ENCODE data around the gene ICAM5.
"Not testable (repeated sequence)": the region's sequence is repeated elsewhere in the genome, so short reads cannot be mapped to it uniquely, and the experiment has no call there.

ICAM5 gene

DNA sequence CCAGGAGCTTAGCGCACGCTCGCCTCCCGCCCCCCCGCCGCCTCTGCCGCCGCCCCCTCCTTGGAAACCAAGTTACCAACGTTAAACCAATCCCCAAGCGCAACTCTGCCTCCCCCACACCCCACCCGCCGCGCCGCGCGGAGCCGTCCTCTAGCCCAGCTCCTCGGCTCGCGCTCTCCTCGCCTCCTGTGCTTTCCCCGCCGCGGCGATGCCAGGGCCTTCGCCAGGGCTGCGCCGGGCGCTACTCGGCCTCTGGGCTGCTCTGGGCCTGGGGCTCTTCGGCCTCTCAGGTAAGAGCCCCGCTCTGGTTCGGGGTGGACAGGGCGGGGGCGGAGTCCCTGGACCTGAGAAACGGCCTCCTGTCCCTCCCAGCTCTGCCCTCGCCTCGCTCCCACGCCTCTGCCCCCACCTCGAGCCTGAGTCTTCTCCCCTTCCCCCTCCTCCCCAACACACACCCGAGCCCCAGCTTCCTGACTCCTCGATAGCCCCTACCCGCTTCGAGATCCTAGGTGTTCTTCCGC lies at the start of gene ICAM5:
ICAM5 (plus strand) TSS at position 117 of the 521 bp plus-strand sequence; CDS start at position 209, 92 bp downstream.
- no peak for DNase-seq (ENCODE audit: low read depth in 2 of 2)

DNA sequence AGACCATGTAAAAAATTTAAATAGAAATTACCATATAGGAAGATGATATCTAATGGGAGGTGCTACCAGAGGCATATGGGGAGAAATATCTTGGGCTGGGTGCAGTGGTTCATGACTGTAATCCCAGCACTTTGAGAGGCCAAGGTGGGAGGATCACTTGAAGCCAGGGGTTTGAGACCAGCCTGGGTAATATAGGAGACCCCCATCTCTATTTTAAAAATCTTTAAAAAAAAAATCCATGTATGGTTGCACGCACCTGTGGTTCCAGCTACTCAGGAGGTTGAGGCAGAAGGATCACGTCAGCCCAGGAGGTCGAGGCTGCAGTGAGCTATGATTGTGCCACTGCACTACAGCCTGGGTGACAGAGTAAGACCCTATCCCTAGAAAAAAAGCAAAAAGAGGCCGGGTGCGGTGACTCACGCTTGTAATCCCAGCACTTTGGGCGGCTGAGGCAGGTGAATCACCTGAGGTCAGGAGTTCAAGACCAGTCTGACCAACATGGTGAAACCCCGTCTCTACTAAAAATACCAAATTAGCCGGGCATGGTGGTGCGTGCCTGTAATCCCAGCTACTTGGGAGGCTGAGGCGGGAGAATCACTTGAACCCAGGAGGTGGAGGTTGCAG lies 47.8 kb upstream of the ICAM5 start:
- DNase-seq (ENCODE audit: low read depth in 2 of 2), result not testable (repeated sequence)

- DNase-seq (ENCODE audit: low read depth in 2 of 2), result no peak
Observed at GRCh38 chr19:10243606-10244005, 46.1 kb upstream of the ICAM5 start.

GRCh38 chr19:10245189-10245939 lies 44.4 kb upstream of the ICAM5 start:
- no peak for DNase-seq (ENCODE audit: low read depth in 2 of 2)

DNA sequence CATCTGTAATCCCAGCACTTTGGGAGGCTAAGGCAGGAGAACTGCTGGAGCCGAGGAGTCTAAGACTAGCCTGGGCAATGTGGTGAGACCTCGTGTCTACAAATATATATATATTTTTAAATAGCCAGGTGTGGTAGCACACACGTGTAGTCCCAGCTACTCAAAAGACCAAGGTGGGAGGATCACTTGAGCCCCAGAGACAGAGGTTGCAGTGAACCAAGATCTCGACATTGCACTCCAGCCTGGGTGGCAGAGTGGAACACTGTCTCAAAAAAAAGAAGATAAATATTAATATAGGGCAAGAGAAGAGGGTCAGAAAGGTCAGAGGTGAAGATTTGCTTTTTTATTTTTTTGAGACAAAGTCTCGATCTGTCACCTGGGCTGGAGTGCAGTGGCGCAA lies 43.2 kb upstream of the ICAM5 start:
- no peak for DNase-seq (ENCODE audit: low read depth in 2 of 2)

- peak; percentile 91 to 93 for DNase-seq (ENCODE audit: low read depth in 2 of 2)
Observed at GRCh38 chr19:10251792-10252694, 37.7 kb upstream of the ICAM5 start, which contains the start of gene MRPL4. MRPL4 (plus strand) TSS chr19:10252214; CDS start chr19:10252254, 40 bp downstream.

- DNase-seq (ENCODE audit: low read depth in 2 of 2), result no peak
Observed at GRCh38 chr19:10252707-10253106, 37.0 kb upstream of the ICAM5 start.

- DNase-seq (ENCODE audit: low read depth in 2 of 2), result no peak
Observed at GRCh38 chr19:10254244-10254643, 35.5 kb upstream of the ICAM5 start.

GRCh38 chr19:10255358-10255757 lies 34.4 kb upstream of the ICAM5 start:
- DNase-seq (ENCODE audit: low read depth in 2 of 2), result no peak

GRCh38 chr19:10256551-10256950 lies 33.2 kb upstream of the ICAM5 start:
- DNase-seq (ENCODE audit: low read depth in 2 of 2), result no peak

DNA sequence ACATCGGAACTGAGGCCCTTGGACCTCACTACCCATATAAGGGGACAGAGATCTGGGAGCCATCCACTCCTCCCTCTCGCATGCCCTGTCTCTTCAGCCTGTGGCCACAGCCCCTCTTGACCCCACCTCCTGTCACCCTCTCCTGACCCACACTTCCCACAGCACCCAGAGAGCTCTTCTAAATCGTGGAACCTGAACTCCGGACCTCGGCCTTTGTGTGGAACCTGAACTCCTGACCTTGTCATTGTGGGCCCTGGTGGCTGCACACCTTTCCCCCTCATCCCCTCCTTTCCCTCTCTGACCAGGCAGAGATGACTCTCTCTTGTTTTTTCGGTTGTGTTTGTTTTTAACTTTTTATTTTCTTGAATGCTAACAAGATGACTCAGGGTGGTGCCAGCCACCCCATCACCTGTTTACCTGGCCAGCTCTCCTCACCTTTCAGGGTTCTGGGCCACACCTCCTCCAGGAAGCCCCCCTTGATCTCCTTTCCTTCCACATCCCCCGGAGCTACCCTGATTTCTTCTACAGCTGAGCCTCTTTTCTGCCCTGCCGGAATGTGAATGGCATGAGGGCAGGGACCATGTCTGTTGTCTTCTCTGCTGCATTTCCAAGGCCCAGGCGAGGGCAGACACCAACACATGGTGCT lies 32.7 kb upstream of the ICAM5 start:
- no peak for DNase-seq (ENCODE audit: low read depth in 2 of 2)

DNA sequence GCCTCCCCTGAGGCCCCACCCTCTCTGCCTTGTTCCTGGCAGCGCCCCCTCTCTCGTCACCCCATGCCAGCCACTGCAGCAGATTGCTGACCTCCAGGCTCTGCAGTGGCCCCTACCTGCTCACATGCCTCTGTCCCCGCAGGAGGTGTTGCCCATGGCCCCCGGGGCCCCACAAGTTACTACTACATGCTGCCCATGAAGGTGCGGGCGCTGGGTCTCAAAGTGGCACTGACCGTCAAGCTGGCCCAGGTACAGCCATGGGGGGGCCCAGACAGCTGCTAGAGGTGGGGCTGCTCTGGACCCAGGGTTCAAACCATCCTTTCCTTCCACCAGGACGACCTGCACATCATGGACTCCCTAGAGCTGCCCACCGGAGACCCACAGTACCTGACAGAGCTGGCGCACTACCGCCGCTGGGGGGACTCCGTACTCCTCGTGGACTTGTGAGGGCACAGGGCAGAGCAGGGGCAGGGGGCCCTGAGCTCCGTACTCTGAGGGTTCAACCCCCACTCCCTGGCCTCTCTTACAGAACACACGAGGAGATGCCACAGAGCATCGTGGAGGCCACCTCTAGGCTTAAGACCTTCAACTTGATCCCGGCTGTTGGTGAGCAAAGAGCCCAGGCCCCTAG lies 31.6 kb upstream of the ICAM5 start:
- no peak for DNase-seq (ENCODE audit: low read depth in 2 of 2)

DNA sequence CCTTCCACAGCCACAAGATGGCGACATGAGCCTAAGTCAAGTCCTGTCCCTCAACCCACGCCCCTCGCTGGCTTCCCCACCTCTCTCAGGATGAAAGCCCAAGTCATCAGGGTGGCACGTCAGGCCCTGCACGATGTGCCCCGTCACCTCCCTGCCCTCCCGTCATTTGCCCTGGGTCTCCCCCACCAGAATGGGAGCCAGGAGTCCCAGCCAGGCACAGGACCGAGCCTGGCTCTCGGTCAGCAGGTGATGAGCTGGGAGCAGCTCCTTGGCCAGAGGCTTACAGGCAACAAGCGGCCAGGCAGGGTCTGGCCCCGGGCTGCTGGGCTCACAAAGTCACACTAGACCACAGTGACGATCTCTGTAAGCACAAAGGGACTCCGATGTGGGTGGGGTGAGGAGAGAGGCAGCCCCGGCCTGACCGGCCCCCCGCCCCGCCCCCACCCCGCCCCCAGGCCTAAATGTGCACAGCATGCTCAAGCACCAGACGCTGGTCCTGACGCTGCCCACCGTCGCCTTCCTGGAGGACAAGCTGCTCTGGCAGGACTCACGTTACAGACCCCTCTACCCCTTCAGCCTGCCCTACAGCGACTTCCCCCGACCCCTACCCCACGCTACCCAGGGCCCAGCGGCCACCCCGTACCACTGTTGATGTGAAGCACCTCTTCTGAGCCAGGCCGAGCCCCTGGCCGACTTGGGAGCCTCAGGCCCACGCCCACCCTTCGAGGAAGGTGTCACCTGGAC lies 30.4 kb upstream of the ICAM5 start:
- peak; percentile 90 to 96 for DNase-seq (ENCODE audit: low read depth in 2 of 2)

- DNase-seq (ENCODE audit: low read depth in 2 of 2), result peak; percentile 46 to 61
Observed at GRCh38 chr19:10260141-10260584, 29.6 kb upstream of the ICAM5 start.

GRCh38 chr19:10262771-10263170 lies 27.0 kb upstream of the ICAM5 start:
- DNase-seq (ENCODE audit: low read depth in 2 of 2), result no peak

GRCh38 chr19:10266706-10267105 lies 23.0 kb upstream of the ICAM5 start:
- no peak for DNase-seq (ENCODE audit: low read depth in 2 of 2)

DNA sequence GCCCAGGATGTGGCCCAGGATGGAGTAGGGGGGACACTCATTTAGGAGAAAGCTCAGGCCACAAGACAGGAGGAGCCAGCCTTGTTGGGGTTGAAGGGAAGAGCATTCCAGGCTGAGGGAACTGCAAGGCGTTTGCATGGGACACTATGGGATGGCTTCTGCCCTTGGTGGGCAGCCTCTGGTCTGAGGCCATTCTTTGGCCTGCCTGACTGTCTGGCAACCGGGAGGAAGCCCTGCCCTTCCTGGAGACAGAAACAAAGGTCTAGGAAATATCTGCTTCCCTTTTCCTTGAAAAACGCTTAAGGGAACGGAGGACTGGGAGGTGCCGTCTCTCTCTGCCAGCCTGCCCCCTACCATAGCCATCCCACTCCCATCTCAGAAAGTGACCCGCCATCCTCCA lies 21.7 kb upstream of the ICAM5 start:
- no peak for DNase-seq (ENCODE audit: low read depth in 2 of 2)

DNA sequence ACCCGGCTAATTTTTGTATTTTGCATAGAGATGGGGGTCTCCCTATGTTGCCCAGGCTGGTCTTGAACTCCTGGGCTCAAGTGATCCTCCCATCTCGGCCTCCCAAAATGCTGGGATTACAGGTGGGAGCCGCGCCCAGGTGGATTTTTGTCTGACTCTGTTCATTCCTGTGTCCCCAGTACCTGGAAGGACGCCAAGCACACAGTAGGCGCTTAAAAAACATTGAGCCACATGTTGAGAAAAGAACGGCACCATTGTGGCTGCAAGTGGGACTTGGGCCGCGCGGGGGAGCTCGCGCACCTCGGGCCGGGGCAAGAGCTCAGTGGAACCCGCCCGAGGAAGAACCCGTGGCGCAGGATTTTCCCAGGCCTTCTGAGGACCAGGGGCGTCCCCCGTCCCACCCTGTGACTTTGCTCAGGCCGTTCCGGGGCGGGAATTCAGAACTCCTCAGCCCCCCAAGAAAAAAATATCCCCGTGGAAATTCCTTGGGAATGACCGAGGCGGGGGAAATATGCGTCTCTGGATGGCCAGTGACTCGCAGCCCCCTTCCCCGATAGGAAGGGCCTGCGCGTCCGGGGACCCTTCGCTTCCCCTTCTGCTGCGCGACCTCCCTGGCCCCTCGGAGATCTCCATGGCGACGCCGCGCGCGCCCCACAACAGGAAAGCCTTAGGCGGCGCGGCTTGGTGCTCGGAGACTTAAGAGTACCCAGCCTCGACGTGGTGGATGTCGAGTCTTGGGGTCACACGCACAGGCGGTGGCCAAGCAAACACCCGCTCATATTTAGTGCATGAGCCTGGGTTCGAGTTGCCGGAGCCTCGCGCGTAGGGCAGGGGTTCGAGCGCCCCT lies 20.2 kb upstream of the ICAM5 start:
- peak; percentile 80 to 82 for DNase-seq (ENCODE audit: low read depth in 2 of 2)

GRCh38 chr19:10270180-10270615 lies 19.6 kb upstream of the ICAM5 start:
- peak; percentile 32 to 66 for DNase-seq (ENCODE audit: low read depth in 2 of 2)

Data from activated CD4-positive, alpha-beta T cell treated with anti-CD3 and anti-CD28 coated beads for 24 hours (primary cell).